CD4-positive, alpha-beta T cell (primary cell): Measurements from ENCODE around the gene TAS1R3. TPM values are rescaled to one million over a fixed set of nuclear protein-coding genes. Genes with fewer than 3 reads are reported as not detected.

Source experiments
- ATAC-seq: fragments of 200-7000 bp; cut with Tn5 transposase; one replicate; pipeline ENCODE4 v1.10.0; 2022; ENCODE audit warnings: mild to moderate bottlenecking; ENCODE audit not compliant: poor library complexity
- CTCF ChIA-PET: fragments of 350-600 bp; sonication (Branson Sonifier 250); formaldehyde crosslinking; loops from one replicate; lab custom pipeline; 2021; ENCODE audit warnings: antibody characterized with exemption, inconsistent platforms; lab: Charles Lee
- POLR2A ChIA-PET: fragments of 350-600 bp; sonication (Branson Sonifier 250); formaldehyde crosslinking; loops from one replicate; lab custom pipeline; 2021; ENCODE audit warnings: antibody characterized with exemption, inconsistent platforms; lab: Charles Lee
- DNase-seq, 14 experiments: peaks; one replicate each; pipeline ENCODE4 v3.0.0-alpha.2; 2013 to 2020; ENCODE audit warnings: mixed read lengths in 2 of 14
- H3K27ac ChIP-seq, 2 donors: one replicate each; pipeline versions ENCODE4 v1.5.1 to v1.7.0; 2013; ENCODE audit warnings: low read length in 2 of 2, low read depth in 1 of 2, mild to moderate bottlenecking in 1 of 2
- H3K27me3 ChIP-seq, 2 experiments: 1 replicate in 1 of 2; 2 replicates in 1 of 2; pipeline versions ENCODE4 v1.6.1 to v1.7.0; 2013; ENCODE audit warnings: low read length in 2 of 2, control low read depth in 1 of 2, mild to moderate bottlenecking in 1 of 2, moderate library complexity in 1 of 2; ENCODE audit not compliant: insufficient read depth in 2 of 2, control insufficient read depth in 1 of 2
- H3K36me3 ChIP-seq: one replicate; pipeline ENCODE4 v1.6.1; 2013; ENCODE audit warnings: low read length, control low read depth; ENCODE audit not compliant: insufficient read depth
- H3K4me1 ChIP-seq: one replicate; pipeline ENCODE4 v1.6.1; 2013; ENCODE audit warnings: low read length, control low read depth; ENCODE audit not compliant: insufficient read depth
- H3K4me3 ChIP-seq: one replicate; pipeline ENCODE4 v1.5.1; 2013; ENCODE audit warnings: mild to moderate bottlenecking, low read length, moderate library complexity
- H3K9me3 ChIP-seq, 2 experiments: 1 replicate in 1 of 2; 2 replicates in 1 of 2; pipeline versions ENCODE4 v1.6.1 to v1.7.0; 2013; ENCODE audit warnings: low read length in 2 of 2, mild to moderate bottlenecking in 2 of 2, control low read depth in 1 of 2, moderate library complexity in 1 of 2; ENCODE audit not compliant: control insufficient read depth in 1 of 2, insufficient read depth in 1 of 2
- H3K27ac Mint-ChIP-seq: one replicate; pipeline ENCODE4 v1.8.0; 2020; ENCODE audit warnings: mixed read lengths
- H3K27me3 Mint-ChIP-seq: one replicate; pipeline ENCODE4 v1.8.0; 2021; ENCODE audit warnings: mixed read lengths
- H3K36me3 Mint-ChIP-seq: one replicate; pipeline ENCODE4 v1.8.0; 2021; ENCODE audit warnings: low read depth, mixed read lengths
- H3K4me1 Mint-ChIP-seq: one replicate; pipeline ENCODE4 v1.8.0; 2021; ENCODE audit warnings: low read depth, mixed read lengths
- H3K4me3 Mint-ChIP-seq: one replicate; pipeline ENCODE4 v1.8.0; 2020; ENCODE audit warnings: mild to moderate bottlenecking, mixed read lengths
- H3K9me3 Mint-ChIP-seq: one replicate; pipeline ENCODE4 v1.8.0; 2020; ENCODE audit warnings: mixed read lengths
- CTCF ChIP-seq: fragments of 200-600 bp; IDR thresholded peaks from one replicate; pipeline ENCODE4 v1.8.0; 2022; ENCODE audit warnings: antibody characterized with exemption, mild to moderate bottlenecking
- intact Hi-C, 2 experiments: fragments of 100-400 bp; cut with DNase I in 1 of 2; cut with micrococcal nuclease in 1 of 2; formaldehyde crosslinking; loops; one replicate each; pipeline versions ENCODE4 v1.15.1 to v1.9.0; 2023 to 2025; cut with DNase I, micrococcal nuclease
- polyA plus RNA-seq, 2 donors: library from polyadenylated mRNA; unstranded; fragments of 120-200 nt; gene quantifications; one replicate each; pipeline ENCODE4 v1.2.1, GENCODE V29; 2013
- total RNA-seq, 174 experiments: library from RNA in 2 of 174; stranded (reverse) in 2 of 174; gene quantifications; one replicate each; pipeline ENCODE4 v1.2.3 and lab custom pipeline; 2021 to 2026

The TAS1R3 gene
- total RNA-seq (1 to 10 TPM; 3.3 to 3.4 TPM), total RNA-seq (lab: John Stamatoyannopoulos, UW) (0.10 to 7.1 (median 1.7) reads per million in 172 experiments)
- polyA plus RNA-seq (2013, experiment 1 of 2) = 0.68 TPM
- polyA plus RNA-seq (2013, experiment 2 of 2) = 0.83 TPM

DNA sequence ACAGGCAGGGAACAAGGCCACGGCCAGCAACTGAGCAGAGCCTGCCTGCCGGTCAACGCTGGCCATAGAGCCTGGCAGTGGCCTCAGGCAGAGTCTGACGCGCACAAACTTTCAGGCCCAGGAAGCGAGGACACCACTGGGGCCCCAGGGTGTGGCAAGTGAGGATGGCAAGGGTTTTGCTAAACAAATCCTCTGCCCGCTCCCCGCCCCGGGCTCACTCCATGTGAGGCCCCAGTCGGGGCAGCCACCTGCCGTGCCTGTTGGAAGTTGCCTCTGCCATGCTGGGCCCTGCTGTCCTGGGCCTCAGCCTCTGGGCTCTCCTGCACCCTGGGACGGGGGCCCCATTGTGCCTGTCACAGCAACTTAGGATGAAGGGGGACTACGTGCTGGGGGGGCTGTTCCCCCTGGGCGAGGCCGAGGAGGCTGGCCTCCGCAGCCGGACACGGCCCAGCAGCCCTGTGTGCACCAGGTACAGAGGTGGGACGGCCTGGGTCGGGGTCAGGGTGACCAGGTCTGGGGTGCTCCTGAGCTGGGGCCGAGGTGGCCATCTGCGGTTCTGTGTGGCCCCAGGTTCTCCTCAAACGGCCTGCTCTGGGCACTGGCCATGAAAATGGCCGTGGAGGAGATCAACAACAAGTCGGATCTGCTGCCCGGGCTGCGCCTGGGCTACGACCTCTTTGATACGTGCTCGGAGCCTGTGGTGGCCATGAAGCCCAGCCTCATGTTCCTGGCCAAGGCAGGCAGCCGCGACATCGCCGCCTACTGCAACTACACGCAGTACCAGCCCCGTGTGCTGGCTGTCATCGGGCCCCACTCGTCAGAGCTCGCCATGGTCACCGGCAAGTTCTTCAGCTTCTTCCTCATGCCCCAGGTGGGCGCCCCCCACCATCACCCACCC, at the start of gene TAS1R3:
Gene TAS1R3, plus strand, starts transcription at position 213 of the 898 bp plus-strand sequence. Its CDS starts 66 bp downstream, at position 279.
- no peak within 1 kb of the TSS for H3K4me3 Mint-ChIP-seq
- H3K36me3 ChIP-seq = peaks cover 14% of the 10 kb centered on the region
- peaks cover under 1% of the 10 kb centered on the region for H3K36me3 Mint-ChIP-seq
- H3K4me3 ChIP-seq = no peak within 1 kb of the TSS
- no peaks in the 10 kb centered on the region for H3K27me3 Mint-ChIP-seq
- CTCF ChIA-PET = interaction anchor here (0.6 kb wide), 1 partner anchor 308 kb away, joined by 3 read pairs; no protein-coding TSS in a partner anchor
- H3K4me1 Mint-ChIP-seq = peaks cover 1% of the 10 kb centered on the region
- peaks cover 0 to 5% of the 10 kb centered on the region in 2 experiments for H3K9me3 ChIP-seq
- intact Hi-C loops = no loop called here
- DNase-seq (no peak), ATAC-seq (no peak)
- no peaks in the 10 kb centered on the region for H3K9me3 Mint-ChIP-seq
- no peaks in the 10 kb centered on the region for H3K27me3 ChIP-seq
- H3K27ac ChIP-seq = no peak within 1 kb of the TSS
- H3K27ac Mint-ChIP-seq = no peak within 1 kb of the TSS
- H3K4me1 ChIP-seq = peaks cover 12% of the 10 kb centered on the region
- no peak for TF ChIP-seq CTCF
- POLR2A ChIA-PET = no interaction called here

GRCh38 chr1:1281533-1282321, 49.4 kb upstream of the TAS1R3 start:
- no peaks in the 10 kb centered on the region for H3K27me3 ChIP-seq
- ChIA-PET POLR2A (no interaction called here), CTCF (no interaction called here)
- peaks cover 0 to 3% of the 10 kb centered on the region in 2 experiments for H3K9me3 ChIP-seq
- H3K9me3 Mint-ChIP-seq = no peaks in the 10 kb centered on the region
- TF ChIP-seq CTCF = no peak
- DNase-seq (peak in 1 of 14 experiments; percentile 40), ATAC-seq (no peak)
- no peak overlapping the region for H3K4me3 ChIP-seq
- H3K27me3 Mint-ChIP-seq = no peaks in the 10 kb centered on the region
- H3K27ac Mint-ChIP-seq = no peak overlapping the region
- H3K36me3 ChIP-seq = no peaks in the 10 kb centered on the region
- H3K4me1 Mint-ChIP-seq = no peaks in the 10 kb centered on the region
- H3K27ac ChIP-seq = no peak overlapping the region
- H3K4me3 Mint-ChIP-seq = no peak overlapping the region
- H3K36me3 Mint-ChIP-seq = no peaks in the 10 kb centered on the region
- intact Hi-C loops = no loop called here
- no peaks in the 10 kb centered on the region for H3K4me1 ChIP-seq

DNA sequence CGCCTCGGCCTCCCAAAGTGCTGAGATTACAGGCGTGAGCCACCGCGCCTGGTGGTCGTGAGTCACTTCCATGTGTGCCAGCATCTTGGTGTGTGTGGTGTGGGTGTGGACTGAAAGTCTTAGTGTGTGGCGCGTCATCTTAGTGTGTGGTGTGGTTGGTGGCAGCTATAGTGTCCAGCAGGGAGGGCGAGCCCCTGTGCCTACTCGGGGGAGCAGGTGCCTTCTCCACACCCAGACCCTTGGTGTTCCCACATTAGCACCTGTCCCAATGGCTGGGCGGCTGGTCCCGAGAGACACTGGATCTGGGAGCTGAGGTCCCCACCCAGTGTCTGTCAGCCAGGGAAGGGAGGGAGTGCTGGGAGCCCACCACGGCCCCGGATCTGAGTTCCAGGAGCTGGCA, 48.1 kb upstream of the TAS1R3 start:
- CTCF ChIA-PET = no interaction called here

More for the DNA sequence above, 48.1 kb upstream of the TAS1R3 start:
- POLR2A ChIA-PET = no interaction called here
- Mint-ChIP-seq H3K27ac (no peak overlapping the region), H3K4me1 (no peaks in the 10 kb centered on the region), H3K36me3 (no peaks in the 10 kb centered on the region), H3K4me3 (no peak overlapping the region), H3K27me3 (no peaks in the 10 kb centered on the region), H3K9me3 (no peaks in the 10 kb centered on the region)
- ATAC-seq (no peak), DNase-seq (peak in 1 of 14 experiments; percentile 36)
- H3K36me3 ChIP-seq = no peaks in the 10 kb centered on the region
- no peaks in the 10 kb centered on the region for H3K27me3 ChIP-seq
- TF ChIP-seq CTCF = no peak
- peaks cover 0 to 3% of the 10 kb centered on the region in 2 experiments for H3K9me3 ChIP-seq
- intact Hi-C loops = no loop called here
- no peak overlapping the region for H3K27ac ChIP-seq
- no peak overlapping the region for H3K4me3 ChIP-seq
- H3K4me1 ChIP-seq = no peaks in the 10 kb centered on the region
